Peyer's patch (tissue), 4 donors: Measurements from ENCODE around the gene IZUMO2.

Source experiments
- CTCF ChIP-seq, 6 experiments: fragments of 450-650 bp in 4 of 6; fragments of 200-600 bp in 2 of 6; sonication (generic) in 1 of 6; IDR thresholded peaks; one replicate each; pipeline ENCODE4 v1.5.1; 2017 to 2019; ENCODE audit warnings: antibody characterized with exemption in 6 of 6, mild to moderate bottlenecking in 3 of 6, moderate library complexity in 1 of 6
- POLR2A ChIP-seq, 2 donors: fragments of 450-650 bp; IDR thresholded peaks; one replicate each; pipeline ENCODE4 v1.5.1; 2017; ENCODE audit warnings: antibody characterized with exemption in 2 of 2, mild to moderate bottlenecking in 2 of 2, moderate library complexity in 2 of 2

GRCh38 chr19:50172726-50173125, 9.6 kb upstream of the IZUMO2 start:
- TF ChIP-seq CTCF (IDR thresholded peaks at IDR 0.05): no peak
- TF ChIP-seq POLR2A (IDR thresholded peaks at IDR 0.05): no peak
